GM12801 (cell line): ENCODE results near the gene GABRB3.

ENCODE experiments used
- CTCF ChIP-seq: IDR thresholded peaks from one replicate; pipeline ENCODE4 v1.5.1; 2011; ENCODE audit warnings: control low read depth; ENCODE audit not compliant: insufficient read length; ENCODE audit errors: extremely low read depth

The GABRB3 gene

DNA sequence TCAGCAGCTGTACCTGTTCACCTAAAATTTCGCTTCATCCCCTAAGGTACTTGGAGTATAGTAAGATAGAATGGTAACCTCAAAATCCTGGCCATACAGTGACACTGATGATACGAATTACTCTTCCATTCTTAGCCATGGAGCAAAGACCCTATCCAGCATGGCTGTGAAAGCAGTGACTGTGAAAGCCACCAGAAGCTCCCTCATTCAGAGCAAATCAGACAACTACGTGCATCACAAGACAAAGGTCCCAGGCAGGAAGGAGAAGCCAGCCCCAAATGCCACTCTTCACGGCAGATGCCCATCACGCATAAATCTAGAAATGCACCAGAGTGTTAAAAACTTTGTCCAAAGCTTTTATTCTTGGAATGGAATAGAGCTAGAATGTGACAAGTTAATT is 99.4 kb downstream of the GABRB3 start:
- no peak for TF ChIP-seq CTCF

DNA sequence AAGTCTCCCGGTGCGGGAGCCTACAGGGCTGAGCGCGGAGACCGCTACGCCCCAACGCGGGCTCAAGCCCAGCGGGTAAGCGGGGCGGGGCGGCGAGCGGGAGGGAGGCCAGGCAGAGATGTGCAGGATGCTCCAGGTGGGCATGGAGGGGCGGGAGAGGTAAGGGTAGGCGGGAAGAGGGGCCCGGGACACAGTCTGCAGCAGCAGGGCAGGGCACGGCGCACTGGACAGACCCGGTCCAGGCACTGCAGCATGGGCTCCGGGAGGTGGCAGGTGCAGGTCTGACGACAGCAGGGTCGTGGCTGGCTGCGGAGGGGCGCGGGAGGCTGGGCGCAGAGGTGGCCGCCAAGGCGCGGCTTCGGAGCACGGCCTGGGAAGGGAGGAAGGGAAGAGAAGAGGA is 102.8 kb downstream of the GABRB3 start:
- TF ChIP-seq CTCF = no peak

- no peak for TF ChIP-seq CTCF
Measured at GRCh38 chr15:26667222-26667988, 105.5 kb downstream of the GABRB3 start.

- TF ChIP-seq CTCF = no peak
Measured at GRCh38 chr15:26665957-26666791, 106.7 kb downstream of the GABRB3 start.

DNA sequence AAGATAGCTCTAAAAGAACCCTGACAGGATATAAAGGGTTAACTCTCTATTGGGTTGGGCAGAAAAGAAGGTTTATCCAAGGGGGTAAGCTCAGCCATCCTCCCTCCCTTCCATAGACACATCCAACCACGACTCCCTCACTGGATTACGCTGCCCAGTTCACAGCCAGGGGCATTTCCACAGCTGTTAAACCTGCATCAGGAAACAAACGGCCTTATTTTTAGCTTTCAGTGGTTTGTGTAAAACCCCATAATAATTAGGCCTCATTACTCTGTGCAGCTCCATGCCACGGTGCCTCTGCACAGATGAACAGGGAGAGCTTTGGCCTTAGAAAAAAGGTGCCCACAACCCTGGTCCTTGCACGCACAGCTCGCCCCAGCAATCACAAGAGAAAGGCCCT is 110.6 kb downstream of the GABRB3 start:
- no peak for TF ChIP-seq CTCF

GRCh38 chr15:26661748-26662147 is 111.1 kb downstream of the GABRB3 start:
- TF ChIP-seq CTCF = no peak

DNA sequence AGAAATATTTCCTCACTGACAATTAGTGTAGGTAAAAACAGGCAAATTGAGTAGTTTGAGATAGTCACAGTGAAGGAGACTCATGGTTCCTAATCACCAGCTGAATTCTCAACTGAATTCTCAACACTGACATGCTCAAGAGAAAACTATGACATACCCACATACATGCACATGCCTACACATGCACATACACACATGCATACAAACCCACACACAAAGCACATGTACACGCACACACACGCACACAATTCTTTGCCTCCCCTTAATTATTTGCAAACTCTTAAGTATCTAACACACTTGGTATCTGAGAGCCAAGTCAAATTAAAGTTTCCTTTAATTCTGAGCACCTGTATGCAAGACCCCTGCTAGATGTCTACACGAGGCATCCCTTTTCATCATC is 111.8 kb downstream of the GABRB3 start:
- TF ChIP-seq CTCF = no peak
